ENCODE results near the gene HDAC4.

Gene HDAC4

DNA sequence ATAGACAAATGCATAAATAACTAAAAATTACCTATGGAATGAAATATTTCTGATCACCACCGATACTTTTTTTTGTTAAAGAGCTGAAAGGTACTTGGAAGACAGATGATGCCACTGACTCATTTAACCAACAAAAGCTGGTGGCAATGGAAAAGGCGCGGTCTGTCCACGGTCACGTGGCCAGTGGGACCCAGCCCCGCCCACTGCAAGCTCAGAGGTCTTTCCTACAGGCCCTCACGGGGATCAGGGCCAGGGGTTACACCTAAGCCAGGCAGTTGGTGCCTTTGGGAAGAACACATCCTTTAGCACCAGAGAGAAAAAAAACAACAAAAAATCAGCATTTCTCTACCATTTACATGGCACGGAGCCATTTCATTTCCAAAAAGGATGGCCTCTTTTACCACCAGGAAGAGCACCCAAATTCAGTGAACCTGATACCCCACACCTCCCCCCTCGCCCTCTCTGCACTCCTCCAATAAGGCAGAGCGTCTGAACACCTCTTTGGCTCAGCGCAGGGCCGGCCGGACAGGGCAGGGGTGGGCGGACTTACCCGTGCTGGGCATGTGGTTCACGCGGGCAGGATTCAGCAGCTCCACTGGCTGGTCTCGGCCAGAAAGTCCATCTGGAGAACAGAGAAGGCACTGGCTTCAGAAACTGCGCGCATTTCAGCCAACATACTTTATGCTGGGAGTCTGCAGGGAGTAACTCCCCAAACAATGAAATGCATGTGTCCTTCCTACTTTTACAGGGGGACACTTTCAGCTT, 164.6 kb downstream of the HDAC4 start:
- DNase-seq (ENCODE audit: low spot score) = no peak

DNA sequence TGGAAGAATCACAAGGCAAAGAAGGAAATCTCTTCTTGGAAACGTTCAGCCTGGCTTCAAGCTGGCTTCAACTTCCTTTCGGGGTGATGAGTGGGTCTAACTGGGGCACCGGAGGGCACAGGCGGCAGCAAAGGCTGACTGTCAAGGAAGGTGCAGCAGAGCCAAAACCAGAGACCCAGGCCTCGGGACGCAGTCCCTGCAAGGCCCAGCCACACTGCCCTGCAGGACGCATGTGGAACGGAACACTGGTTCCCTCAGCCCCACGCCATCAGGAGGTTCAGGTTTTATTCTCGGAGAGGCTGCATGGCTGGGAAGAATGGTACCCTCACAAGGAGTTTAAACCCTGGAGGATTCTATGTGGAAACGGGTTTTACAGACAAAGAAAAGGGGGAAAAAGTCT, 165.5 kb downstream of the HDAC4 start:
- DNase-seq (ENCODE audit: low spot score) = no peak

DNA sequence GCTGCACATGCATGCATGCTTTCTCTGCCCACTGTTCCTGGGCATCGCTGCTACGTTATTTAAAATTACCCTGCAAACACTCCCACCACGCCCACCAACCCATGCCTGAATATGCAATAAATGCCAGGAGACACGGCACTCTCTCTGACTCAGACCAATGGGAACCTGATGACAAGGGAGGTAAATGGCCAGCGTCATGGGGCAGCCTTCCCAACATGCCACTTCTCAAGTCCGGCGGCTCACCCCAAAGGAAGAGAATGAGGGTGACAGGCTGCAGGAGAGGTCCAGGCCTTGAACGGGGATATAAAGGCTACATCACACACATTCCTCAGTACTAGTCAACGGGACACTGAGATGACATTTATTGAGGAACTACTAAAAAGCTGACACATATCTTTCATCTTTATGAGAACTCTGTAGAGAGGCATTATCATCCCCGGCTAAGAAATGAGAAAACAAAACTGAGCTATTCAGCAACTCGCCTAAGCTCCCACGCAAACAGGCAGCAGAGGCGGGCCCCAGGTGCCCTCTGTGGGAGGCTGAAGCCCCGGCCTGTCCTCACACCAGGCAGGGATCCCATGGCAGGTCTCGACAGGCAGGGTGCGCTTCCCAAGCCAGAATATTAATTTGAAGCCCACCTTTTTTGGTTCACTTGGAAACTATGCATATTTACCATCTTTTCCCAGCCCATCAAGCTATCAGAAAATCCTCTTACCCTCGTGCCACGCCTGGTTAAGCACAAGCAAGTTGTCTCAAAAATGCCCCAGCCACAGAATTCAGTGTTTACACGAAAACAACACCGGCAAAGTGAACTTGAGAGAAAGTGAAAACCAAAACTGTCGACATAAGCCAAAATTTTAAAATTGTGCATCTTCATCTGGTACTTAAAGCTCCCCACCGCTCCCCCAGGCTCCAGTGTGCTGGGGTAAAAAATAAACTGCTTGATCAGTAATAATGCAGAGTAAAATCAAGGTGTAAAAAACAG, 166.3 kb downstream of the HDAC4 start:
- no peak for DNase-seq (ENCODE audit: low spot score)

DNA sequence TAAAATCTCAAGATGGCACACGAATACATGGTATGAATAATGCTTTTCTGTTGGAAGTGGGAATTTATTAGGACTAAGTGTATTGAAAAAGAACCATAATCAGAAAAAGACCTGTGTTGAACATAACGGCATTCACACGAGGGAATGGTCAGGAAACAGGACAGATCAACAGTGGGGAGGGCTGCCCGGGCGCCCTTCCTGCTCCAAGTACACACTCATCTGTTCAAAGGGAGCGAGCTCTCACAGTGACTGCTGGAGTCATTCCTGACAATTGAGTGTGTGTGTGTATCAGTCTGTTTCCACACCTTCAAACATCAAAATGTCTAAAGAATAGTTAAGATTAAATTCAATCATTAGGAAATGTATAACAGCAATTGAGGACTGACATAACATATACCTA, 167.2 kb downstream of the HDAC4 start:
- no peak for DNase-seq (ENCODE audit: low spot score)

DNA sequence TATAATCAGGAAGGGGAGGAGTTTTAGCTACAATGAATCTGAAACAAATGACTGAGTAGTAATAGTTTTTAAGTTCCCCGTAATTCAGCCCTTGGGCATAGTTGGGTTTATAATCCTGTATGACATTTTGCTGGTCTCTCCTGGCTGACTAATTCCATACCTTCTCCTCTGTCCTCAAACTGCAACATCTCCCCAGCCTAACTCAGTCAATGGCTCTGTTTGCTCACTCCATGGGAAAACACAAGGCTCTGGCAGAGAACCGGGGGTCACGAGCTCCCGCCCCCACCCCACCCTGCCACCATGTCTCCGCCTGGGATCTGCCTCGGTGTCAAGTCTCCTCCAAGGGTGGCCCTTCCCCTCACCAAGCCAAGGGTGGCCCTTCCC, 168.6 kb downstream of the HDAC4 start:
- DNase-seq (ENCODE audit: low spot score) = no peak

DNA sequence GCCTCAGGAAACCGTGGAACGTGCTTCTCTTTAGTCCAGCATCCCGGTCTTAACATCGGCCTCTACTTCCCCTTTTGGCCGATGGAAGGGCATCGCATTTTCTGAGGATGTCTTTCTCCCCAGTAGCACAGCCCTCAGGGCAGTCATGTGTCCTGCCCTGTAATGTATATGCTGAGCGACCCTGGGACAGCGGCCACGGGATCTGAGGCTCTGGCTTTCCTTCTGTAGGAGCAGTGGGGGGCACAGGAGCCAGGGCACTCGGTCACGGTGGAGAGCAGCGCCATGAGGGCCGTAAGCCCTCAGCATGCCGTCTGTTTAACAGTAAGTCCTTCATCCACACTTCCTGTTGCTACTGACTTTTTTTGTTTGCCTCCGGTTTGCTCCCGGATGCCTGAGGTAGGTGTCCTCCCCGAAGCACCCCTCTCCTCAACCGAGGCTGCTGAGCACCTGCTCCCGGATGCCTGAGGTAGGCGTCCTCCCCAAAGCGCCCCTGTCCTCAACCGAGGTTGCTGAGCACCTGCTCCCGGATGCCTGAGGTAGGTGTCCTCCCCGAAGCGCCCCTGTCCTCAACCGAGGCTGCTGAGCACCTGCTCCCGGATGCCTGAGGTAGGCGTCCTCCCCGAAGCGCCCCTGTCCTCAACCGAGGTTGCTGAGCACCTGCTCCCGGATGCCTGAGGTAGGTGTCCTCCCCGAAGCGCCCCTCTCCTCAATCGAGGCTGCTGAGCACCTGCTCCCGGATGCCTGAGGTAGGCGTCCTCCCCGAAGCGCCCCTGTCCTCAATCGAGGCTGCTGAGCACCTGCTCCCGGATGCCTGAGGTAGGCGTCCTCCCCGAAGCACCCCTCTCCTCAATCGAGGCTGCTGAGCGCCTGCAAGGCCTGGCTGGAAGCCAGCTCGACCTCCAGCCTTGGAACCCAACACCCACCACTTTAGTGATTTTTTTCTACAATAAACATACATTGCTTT, 169.3 kb downstream of the HDAC4 start:
- no peak for DNase-seq (ENCODE audit: low spot score)

DNA sequence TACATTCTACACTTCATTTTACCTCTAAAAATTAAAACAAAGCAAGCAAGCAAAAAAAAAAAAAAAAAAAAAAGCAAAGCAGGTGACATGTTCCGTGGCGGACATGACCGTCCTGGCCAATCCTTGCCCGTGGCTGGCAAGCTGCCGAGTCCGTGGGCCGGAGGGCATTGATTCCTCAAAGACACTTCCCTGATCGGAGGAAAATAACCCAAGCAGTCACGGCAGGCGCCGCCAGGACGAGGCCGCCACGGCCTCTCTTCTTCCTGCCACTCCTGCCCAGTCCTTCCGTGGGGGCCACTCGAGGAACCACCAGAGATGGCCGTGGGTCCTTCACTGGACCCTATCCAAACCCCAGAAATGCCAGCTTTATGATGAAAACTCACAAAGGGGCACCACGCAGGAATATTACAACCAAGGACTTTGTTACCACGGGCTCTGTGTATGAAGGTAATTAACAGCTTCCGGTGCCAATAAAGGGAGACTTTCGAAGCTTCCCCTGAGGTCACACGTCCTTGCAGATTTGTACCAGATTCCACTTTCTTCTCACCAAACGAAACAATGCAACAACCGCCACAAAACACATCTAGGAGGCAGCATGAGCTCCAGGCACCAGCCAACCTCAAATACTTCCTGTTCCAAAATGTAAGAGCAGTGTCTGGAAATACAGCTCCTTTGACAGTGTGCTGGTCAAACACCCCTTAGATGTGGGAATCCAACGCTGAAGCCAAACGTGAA, 170.3 kb downstream of the HDAC4 start:
- no peak for DNase-seq (ENCODE audit: low spot score)

DNA sequence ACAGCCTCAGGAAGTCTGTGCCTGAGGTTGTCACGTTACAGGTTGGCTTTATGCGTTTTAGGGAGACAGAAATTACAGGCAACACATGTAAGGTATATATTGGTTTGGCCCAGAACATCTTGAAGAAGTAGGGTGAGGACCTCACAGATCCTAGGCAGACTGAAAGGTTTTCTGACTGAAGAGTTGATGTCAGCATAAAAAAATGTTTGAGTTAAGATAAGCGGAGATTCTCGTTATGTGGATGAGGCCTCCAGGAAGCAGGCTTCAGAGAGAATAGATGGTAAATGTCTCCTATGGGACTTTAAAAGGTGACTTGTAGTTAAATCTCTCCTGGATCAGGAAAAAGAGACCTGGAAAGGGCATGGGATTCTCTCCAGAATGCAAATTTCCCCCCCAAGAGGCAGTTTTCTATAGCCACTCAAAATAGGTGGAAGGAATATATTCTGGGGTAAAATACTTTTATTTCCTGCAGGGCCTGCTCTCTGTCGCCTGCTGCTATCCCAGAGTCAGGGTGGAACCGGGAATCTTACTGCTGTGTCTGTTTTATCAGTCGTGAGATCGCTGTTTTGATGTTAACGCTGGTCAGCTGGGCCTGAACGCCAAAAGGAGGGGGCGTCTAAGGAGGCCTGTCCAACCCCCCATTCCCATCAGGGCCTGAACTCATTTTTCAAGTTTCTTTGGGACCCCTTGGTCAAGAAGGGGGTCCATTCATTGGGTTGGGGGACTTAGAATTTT, 171.1 kb downstream of the HDAC4 start:
- no peak for DNase-seq (ENCODE audit: low spot score)

DNA sequence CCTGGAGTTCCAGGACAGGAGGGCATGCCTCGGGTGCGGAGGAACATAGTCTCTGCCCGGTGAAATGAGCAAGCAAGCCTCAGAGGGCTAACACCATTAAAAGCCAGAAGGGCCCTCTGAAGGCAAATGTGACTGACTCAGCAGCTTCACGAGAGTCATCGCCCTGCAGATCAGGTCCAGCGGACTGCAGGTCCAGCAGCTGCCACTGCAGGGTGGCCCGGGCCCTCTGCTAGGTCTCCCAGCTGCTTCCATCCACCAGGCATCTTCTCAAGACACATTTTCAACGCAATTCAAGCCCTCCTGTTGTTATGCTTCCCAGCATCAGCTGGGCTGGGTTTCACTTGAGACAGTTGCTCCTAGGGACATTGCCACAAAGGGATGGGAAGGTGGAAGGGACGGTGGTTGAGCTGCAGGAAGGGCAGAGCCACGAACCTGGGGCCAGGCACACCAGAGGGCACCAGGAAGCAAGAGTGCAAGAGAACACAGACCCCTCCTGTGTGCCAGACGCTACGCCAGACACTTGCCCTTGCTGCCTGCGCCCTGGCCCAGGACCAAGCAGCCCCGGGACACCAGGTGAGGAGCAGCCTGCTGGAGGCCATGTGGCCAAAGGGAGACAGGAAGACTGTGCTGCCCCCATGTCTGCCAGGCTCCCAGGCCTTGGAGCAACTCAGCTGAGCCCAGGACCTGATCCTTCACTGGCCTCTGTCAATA, 173.0 kb downstream of the HDAC4 start:
- no peak for DNase-seq (ENCODE audit: low spot score)

DNA sequence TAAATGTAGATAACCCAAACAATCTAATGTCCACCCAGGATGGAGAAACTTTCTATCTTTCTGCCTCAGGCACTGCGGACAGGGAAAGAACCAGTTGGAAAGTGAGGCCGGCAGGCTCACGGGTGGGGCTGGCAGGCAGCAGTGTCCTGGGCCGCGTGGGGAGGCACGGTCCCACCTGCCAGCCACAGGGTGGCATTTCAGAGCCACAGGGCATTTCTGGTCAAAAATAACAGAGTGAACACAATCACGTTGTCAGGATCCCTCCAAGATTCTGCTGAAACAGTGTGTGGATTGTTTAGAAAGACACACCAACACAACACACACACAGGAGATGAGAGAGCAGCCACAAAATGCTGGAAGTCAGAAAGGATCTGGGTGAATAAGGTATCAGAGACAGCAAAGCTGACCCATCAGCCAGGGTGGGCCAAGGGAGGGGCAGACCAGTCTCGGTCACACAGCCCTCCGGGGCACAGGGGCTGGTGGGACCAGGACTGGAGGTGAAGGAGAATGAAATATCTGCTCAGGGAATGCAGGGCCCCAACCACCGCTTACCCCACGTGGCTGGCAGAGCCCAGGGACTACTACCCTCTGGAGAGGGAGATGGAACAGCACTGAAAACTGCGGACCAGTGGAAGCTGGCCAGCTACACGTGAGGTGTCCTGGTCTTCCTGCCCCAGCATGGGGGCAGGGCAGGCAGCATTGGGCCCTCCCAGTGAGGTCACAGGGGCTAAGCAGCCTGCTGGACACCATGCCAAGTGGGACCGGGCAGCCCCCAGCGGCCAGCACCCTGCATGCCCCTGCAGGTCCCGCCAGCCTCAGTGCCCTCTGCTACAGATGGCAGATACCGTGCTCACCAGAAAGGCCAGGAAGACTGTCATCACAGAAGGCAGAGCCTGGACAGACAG, 173.9 kb downstream of the HDAC4 start:
- DNase-seq (ENCODE audit: low spot score) = no peak

DNA sequence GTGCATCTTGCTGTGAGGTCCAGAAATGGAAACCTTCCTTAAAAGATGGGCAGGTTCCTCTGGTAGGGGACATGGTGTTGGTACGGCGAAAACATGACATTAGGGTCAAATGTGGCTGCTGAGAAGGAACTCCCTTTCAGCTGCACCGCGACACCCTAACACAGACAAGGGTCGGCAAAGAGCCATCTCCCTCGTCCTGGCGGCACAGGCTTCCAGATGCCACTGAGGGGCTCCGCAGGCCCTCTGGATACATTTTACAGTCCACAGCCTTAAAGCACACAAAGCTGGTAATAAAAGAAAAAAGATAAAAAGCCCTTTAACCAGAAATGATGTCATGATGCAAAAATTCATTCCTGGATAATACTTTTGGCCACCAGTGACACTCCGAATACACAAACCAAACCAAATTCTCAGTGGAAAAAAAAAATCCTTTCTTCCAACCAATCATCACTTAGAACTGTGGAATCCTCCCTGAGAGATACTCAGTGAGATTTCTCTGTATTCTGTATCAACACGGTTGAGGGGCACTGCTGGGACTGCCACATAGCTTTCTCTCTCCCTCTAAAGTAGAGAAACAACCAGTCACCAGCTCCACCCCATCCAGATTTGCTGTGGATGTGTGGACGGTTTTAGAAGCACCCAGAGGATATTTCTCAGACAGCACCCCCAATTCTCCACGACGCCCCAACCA, 174.8 kb downstream of the HDAC4 start:
- DNase-seq (ENCODE audit: low spot score) = no peak

DNA sequence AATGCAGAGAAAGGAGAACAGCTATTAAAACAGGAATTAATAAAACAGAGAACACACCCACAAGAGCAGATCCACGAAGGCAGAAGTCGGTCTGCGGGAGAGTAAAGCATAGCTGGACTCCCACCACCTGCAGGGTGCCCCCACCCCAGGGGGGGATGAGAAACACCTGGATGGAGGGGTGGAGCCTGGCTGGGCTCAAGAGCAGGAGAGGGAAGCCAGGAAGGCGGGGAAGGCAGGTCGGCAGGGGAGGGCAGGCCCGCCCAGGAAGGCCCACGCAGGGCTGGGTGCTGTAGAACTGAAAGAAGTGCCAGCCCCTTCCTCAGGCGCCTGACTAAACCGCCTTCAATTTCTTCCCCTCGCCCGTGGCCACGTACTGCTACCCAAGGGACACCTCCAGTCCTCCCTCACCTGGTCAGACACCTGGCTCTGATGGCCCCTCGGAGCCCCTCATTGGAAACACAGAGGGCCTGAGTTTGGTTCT, 175.4 kb downstream of the HDAC4 start:
- DNase-seq (ENCODE audit: low spot score) = no peak

DNA sequence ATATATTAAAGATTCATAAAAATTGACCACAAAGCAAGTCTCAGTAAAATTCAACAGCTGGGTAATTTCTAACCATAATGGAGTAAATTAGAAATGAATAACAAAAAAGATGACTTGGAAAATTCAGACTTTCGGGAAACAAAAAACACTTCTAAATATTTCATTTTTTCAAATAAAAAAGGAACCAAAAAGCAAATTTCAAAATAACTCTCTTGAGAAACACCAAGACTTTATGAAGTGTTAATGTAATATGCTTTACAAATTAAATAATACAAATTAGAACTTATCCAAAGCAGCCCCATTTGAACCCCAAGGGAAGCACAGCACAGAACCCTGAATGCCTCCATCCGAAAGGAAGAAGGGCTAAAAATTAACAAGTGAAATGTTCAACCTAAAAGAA, 175.9 kb downstream of the HDAC4 start:
- DNase-seq (ENCODE audit: low spot score) = no peak

DNA sequence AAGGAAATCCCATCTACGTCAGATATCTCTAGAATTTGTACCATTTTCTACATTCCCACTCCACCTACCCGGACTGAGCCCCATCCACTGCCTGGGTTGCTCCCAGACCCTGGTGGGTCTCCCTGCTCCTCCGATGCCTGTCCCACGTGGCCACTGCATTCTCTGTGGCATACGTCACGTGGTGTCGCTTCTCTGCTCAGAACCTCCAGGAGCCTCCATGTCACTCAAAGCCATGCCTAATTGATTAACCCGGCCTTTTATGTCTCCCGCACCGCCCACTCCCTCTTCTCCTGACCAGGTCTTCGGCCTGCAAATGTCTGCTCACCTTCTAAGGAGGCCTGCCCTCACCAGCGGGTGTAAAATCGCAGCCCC, 176.6 kb downstream of the HDAC4 start:
- DNase-seq (ENCODE audit: low spot score) = no peak

DNA sequence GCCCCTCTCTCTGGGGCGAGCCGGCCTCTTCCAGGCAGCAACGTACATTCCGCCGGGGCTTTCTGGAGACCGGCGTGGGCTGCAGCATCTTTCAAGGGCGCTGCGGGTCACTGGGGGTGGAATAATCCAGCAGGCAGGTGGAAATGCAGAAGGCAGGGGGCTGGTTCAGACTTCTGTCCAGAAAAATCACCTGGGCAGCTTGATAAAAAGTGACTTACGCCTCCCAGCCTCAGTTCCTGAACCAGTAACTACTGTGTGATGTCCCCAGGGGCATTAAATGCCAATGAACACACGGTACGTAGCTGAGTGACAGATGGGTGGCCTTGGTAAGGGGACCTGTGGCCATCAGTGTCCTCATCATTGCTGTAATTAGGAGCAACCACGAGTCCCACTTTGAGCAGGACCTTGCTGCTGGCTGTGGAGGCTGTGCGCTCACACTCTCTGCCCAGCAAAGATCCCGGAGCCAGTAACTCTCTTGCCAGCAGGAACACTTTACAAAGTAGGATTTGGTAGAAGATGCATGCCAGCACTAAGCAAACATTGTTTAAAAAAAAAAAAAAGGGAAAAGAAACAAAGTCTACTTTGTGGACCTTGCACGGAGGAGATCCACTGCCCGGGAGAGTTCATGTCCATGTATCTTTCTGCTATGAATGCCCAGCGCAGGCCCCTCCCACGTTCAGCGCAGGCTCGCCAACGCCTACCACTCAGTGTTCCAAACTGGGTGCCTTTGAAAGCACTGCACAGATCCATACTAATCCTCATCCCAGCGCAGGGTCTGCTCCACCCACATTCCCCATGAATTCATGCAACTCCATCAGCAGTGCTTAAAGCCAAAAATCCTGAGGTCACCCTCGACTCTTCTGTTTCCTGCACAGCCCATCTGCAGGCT, 177.3 kb downstream of the HDAC4 start:
- DNase-seq (ENCODE audit: low spot score) = no peak

DNA sequence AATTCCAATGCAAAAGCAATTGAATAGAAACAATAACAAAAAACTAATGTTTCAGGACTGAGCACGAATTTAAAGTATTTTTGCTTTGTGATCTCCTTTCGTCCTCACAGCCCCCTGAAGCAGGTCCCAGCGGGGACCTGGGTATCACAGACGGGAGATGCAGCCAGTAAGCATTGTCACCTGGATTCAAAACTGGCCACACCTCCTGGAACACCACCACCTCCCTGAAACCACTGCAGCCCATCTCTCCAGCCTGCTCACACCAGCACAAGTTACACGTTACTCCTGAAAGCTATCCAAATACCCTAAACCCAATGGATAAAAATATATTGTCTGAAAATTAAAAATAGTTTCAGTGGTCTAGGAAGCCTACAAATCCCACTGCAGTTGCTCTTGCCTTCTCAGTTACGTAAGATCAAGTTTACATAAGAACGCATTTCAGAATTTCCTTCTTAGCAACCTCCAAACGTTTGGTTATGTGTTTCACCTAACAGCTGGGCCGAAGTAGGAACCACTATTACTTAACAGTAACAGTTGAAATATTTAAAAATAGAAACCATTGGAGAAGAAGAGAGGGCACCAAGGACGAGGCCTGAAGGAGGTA, 178.0 kb downstream of the HDAC4 start:
- DNase-seq (ENCODE audit: low spot score) = no peak

DNA sequence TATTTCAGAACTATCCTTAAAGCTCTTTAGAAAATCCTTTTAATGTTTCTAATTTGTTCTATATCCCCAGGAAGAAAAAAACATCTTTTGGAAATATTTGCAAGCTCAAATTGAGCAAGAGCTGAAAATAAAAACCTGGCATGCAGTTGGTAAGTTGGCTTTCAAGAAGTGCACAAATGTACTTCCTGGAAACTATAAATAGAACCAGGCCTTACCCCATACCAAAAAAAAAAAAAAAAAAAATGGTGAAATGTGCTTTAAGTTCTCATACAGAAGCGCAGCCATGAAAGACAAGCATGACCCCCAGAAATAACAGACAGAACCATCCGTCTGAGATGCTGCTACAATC, 178.5 kb downstream of the HDAC4 start:
- DNase-seq (ENCODE audit: low spot score) = no peak

All from CD4-positive, alpha-beta T cell treated with Interleukin-15 for 4 hours (primary cell).